Measurements from ENCODE around the gene CDCP2. TPM values are rescaled to one million over a fixed set of nuclear protein-coding genes. Genes with fewer than 3 reads are reported as not detected.

The CDCP2 gene
- total RNA-seq, 1 donor from 2014 or later, result not detected

GRCh38 chr1:54172614-54173599 lies 20.1 kb upstream of the CDCP2 start:
- H3K4me3 ChIP-seq (ENCODE audit: low read depth, low read length), result no peak overlapping the region
- no peak for FAIRE-seq
- no peak for TF ChIP-seq CTCF (IDR thresholded peaks at IDR 0.05; ENCODE audit: insufficient read depth, low read length, severe bottlenecking)
- no peaks in the 10 kb centered on the region for H3K36me3 ChIP-seq (ENCODE audit: control insufficient read depth, insufficient read depth, low read length)
- no peaks in the 10 kb centered on the region for H3K27me3 ChIP-seq (ENCODE audit: control insufficient read depth, insufficient read depth, low read length)
- peak; percentile 26 for DNase-seq (ENCODE audit: low read depth)

GRCh38 chr1:54171606-54172005 lies 18.8 kb upstream of the CDCP2 start:
- Histone ChIP-seq H3K4me3 (ENCODE audit: low read depth, low read length) (no peak overlapping the region), H3K36me3 (ENCODE audit: control insufficient read depth, insufficient read depth, low read length) (no peaks in the 10 kb centered on the region), H3K27me3 (ENCODE audit: control insufficient read depth, insufficient read depth, low read length) (no peaks in the 10 kb centered on the region)
- no peak for TF ChIP-seq CTCF (IDR thresholded peaks at IDR 0.05; ENCODE audit: insufficient read depth, low read length, severe bottlenecking)
- no peak for FAIRE-seq
- no peak for DNase-seq (ENCODE audit: low read depth)

- Histone ChIP-seq H3K36me3 (ENCODE audit: control insufficient read depth, insufficient read depth, low read length) (no peaks in the 10 kb centered on the region), H3K4me3 (ENCODE audit: low read depth, low read length) (no peak overlapping the region), H3K27me3 (ENCODE audit: control insufficient read depth, insufficient read depth, low read length) (no peaks in the 10 kb centered on the region)
- FAIRE-seq (peak; percentile 83), DNase-seq (ENCODE audit: low read depth) (no peak)
- no peak for TF ChIP-seq CTCF (IDR thresholded peaks at IDR 0.05; ENCODE audit: insufficient read depth, low read length, severe bottlenecking)
These were observed 18.2 kb upstream of the CDCP2 start for GRCh38 chr1:54171016-54171415.

GRCh38 chr1:54169068-54169467 lies 16.3 kb upstream of the CDCP2 start:
- H3K36me3 ChIP-seq (ENCODE audit: control insufficient read depth, insufficient read depth, low read length), result no peaks in the 10 kb centered on the region
- DNase-seq (ENCODE audit: low read depth) (no peak), FAIRE-seq (no peak)
- H3K4me3 ChIP-seq (ENCODE audit: low read depth, low read length), result no peak overlapping the region
- TF ChIP-seq CTCF (IDR thresholded peaks at IDR 0.05; ENCODE audit: insufficient read depth, low read length, severe bottlenecking), result no peak
- H3K27me3 ChIP-seq (ENCODE audit: control insufficient read depth, insufficient read depth, low read length), result no peaks in the 10 kb centered on the region

- H3K4me3 ChIP-seq (ENCODE audit: low read depth, low read length), result no peak overlapping the region
- H3K27me3 ChIP-seq (ENCODE audit: control insufficient read depth, insufficient read depth, low read length), result no peaks in the 10 kb centered on the region
- DNase-seq (ENCODE audit: low read depth) (peak; percentile 58), FAIRE-seq (no peak)
- no peaks in the 10 kb centered on the region for H3K36me3 ChIP-seq (ENCODE audit: control insufficient read depth, insufficient read depth, low read length)
- no peak for TF ChIP-seq CTCF (IDR thresholded peaks at IDR 0.05; ENCODE audit: insufficient read depth, low read length, severe bottlenecking)
These were observed 15.6 kb upstream of the CDCP2 start for GRCh38 chr1:54168206-54168965.

Measured in bronchial epithelial cell (primary cell).